Activated CD8-positive, alpha-beta memory T cell treated with anti-CD3 and anti-CD28 coated beads, Interleukin-2, amount 50 U/mL, for 24 hours (primary cell): ENCODE measurements around the gene ATIC.

Experiments used
- DNase-seq: peaks from one replicate; pipeline ENCODE4 v3.0.0-alpha.2; 2020; ENCODE audit errors: extremely low read depth

Gene ATIC

GRCh38 chr2:215361211-215361875, 49.5 kb downstream of the ATIC start:
- DNase-seq: no peak

- no peak for DNase-seq
Measured at GRCh38 chr2:215361876-215362561, 50.2 kb downstream of the ATIC start.

GRCh38 chr2:215362562-215362904, 50.7 kb downstream of the ATIC start:
- no peak for DNase-seq

GRCh38 chr2:215363039-215363438, 51.2 kb downstream of the ATIC start:
- DNase-seq: no peak

- DNase-seq: no peak
Measured at GRCh38 chr2:215363461-215364156, 51.8 kb downstream of the ATIC start.

GRCh38 chr2:215364157-215365155, 52.6 kb downstream of the ATIC start:
- DNase-seq: no peak

- DNase-seq: no peak
Measured at GRCh38 chr2:215365184-215365658, 53.4 kb downstream of the ATIC start.

GRCh38 chr2:215366440-215367032, 54.7 kb downstream of the ATIC start:
- DNase-seq: no peak

GRCh38 chr2:215367662-215368492, 56.0 kb downstream of the ATIC start:
- no peak for DNase-seq

- DNase-seq: no peak
Measured at GRCh38 chr2:215368493-215368809, 56.6 kb downstream of the ATIC start.

GRCh38 chr2:215369181-215369760, 57.4 kb downstream of the ATIC start:
- DNase-seq: no peak

- DNase-seq: no peak
Measured at GRCh38 chr2:215370112-215370965, 58.5 kb downstream of the ATIC start.

- DNase-seq: no peak
Measured at GRCh38 chr2:215371915-215372897, 60.3 kb downstream of the ATIC start.

- DNase-seq: no peak
Measured at GRCh38 chr2:215372968-215373649, 61.2 kb downstream of the ATIC start.

- no peak for DNase-seq
Measured at GRCh38 chr2:215374002-215374401, 62.1 kb downstream of the ATIC start.

GRCh38 chr2:215374642-215375466, 63.0 kb downstream of the ATIC start:
- DNase-seq: no peak

- no peak for DNase-seq
Measured at GRCh38 chr2:215375467-215375830, 63.6 kb downstream of the ATIC start.
